CD4-positive, alpha-beta T cell (primary cell): ENCODE measurements around the gene PDZRN4. TPM values are rescaled to one million over a fixed set of nuclear protein-coding genes. Genes with fewer than 3 reads are reported as not detected.

Experiments
- ATAC-seq: fragments of 200-7000 bp; cut with Tn5 transposase; one replicate; pipeline ENCODE4 v1.10.0; 2022; ENCODE audit warnings: mild to moderate bottlenecking; ENCODE audit not compliant: poor library complexity
- CTCF ChIA-PET: fragments of 350-600 bp; sonication (Branson Sonifier 250); formaldehyde crosslinking; loops from one replicate; lab custom pipeline; 2021; ENCODE audit warnings: antibody characterized with exemption, inconsistent platforms; lab: Charles Lee
- POLR2A ChIA-PET: fragments of 350-600 bp; sonication (Branson Sonifier 250); formaldehyde crosslinking; loops from one replicate; lab custom pipeline; 2021; ENCODE audit warnings: antibody characterized with exemption, inconsistent platforms; lab: Charles Lee
- DNase-seq, 14 experiments: peaks; one replicate each; pipeline ENCODE4 v3.0.0-alpha.2; 2013 to 2020; ENCODE audit warnings: mixed read lengths in 2 of 14
- H3K27ac ChIP-seq, 2 donors: one replicate each; pipeline versions ENCODE4 v1.5.1 to v1.7.0; 2013; ENCODE audit warnings: low read length in 2 of 2, low read depth in 1 of 2, mild to moderate bottlenecking in 1 of 2
- H3K27me3 ChIP-seq, 2 experiments: 1 replicate in 1 of 2; 2 replicates in 1 of 2; pipeline versions ENCODE4 v1.6.1 to v1.7.0; 2013; ENCODE audit warnings: low read length in 2 of 2, control low read depth in 1 of 2, mild to moderate bottlenecking in 1 of 2, moderate library complexity in 1 of 2; ENCODE audit not compliant: insufficient read depth in 2 of 2, control insufficient read depth in 1 of 2
- H3K36me3 ChIP-seq: one replicate; pipeline ENCODE4 v1.6.1; 2013; ENCODE audit warnings: low read length, control low read depth; ENCODE audit not compliant: insufficient read depth
- H3K4me1 ChIP-seq: one replicate; pipeline ENCODE4 v1.6.1; 2013; ENCODE audit warnings: low read length, control low read depth; ENCODE audit not compliant: insufficient read depth
- H3K4me3 ChIP-seq: one replicate; pipeline ENCODE4 v1.5.1; 2013; ENCODE audit warnings: mild to moderate bottlenecking, low read length, moderate library complexity
- H3K9me3 ChIP-seq, 2 experiments: 1 replicate in 1 of 2; 2 replicates in 1 of 2; pipeline versions ENCODE4 v1.6.1 to v1.7.0; 2013; ENCODE audit warnings: low read length in 2 of 2, mild to moderate bottlenecking in 2 of 2, control low read depth in 1 of 2, moderate library complexity in 1 of 2; ENCODE audit not compliant: control insufficient read depth in 1 of 2, insufficient read depth in 1 of 2
- H3K27ac Mint-ChIP-seq: one replicate; pipeline ENCODE4 v1.8.0; 2020; ENCODE audit warnings: mixed read lengths
- H3K27me3 Mint-ChIP-seq: one replicate; pipeline ENCODE4 v1.8.0; 2021; ENCODE audit warnings: mixed read lengths
- H3K36me3 Mint-ChIP-seq: one replicate; pipeline ENCODE4 v1.8.0; 2021; ENCODE audit warnings: low read depth, mixed read lengths
- H3K4me1 Mint-ChIP-seq: one replicate; pipeline ENCODE4 v1.8.0; 2021; ENCODE audit warnings: low read depth, mixed read lengths
- H3K4me3 Mint-ChIP-seq: one replicate; pipeline ENCODE4 v1.8.0; 2020; ENCODE audit warnings: mild to moderate bottlenecking, mixed read lengths
- H3K9me3 Mint-ChIP-seq: one replicate; pipeline ENCODE4 v1.8.0; 2020; ENCODE audit warnings: mixed read lengths
- intact Hi-C, 2 experiments: fragments of 100-400 bp; cut with DNase I in 1 of 2; cut with micrococcal nuclease in 1 of 2; formaldehyde crosslinking; loops; one replicate each; pipeline versions ENCODE4 v1.15.1 to v1.9.0; 2023 to 2025; cut with DNase I, micrococcal nuclease
- total RNA-seq, 174 experiments: library from RNA in 2 of 174; stranded (reverse) in 2 of 174; gene quantifications; one replicate each; pipeline ENCODE4 v1.2.3 and lab custom pipeline; 2021 to 2026
- TF ChIP-seq, protein P1 (sequence below): fragments of 200-600 bp; IDR thresholded peaks from one replicate; pipeline ENCODE4 v1.8.0; 2022; ENCODE audit warnings: antibody characterized with exemption, mild to moderate bottlenecking

Gene PDZRN4
- total RNA-seq, 2 experiments from 2014 or later, result not detected

DNA sequence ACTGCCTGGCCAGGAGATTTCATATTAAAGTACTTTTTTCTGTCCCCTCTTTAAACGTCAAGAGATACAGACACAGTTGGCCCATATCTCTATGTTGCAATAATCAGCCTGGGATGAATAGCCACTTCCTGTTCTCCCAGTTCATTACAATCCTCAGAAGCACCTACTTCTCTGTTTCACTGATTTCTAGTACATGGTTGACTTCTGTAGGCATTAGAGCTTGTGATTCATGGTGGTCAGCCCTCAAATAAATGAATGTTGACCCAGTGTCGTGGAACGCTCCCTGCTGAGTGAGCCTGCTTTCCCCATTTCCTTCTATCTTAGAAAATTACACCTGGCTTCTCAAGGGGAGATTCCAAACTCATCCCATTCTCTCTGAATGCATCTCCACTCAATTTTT lies 416.7 kb downstream of the PDZRN4 start:
- CTCF ChIA-PET, result no interaction called here

DNA sequence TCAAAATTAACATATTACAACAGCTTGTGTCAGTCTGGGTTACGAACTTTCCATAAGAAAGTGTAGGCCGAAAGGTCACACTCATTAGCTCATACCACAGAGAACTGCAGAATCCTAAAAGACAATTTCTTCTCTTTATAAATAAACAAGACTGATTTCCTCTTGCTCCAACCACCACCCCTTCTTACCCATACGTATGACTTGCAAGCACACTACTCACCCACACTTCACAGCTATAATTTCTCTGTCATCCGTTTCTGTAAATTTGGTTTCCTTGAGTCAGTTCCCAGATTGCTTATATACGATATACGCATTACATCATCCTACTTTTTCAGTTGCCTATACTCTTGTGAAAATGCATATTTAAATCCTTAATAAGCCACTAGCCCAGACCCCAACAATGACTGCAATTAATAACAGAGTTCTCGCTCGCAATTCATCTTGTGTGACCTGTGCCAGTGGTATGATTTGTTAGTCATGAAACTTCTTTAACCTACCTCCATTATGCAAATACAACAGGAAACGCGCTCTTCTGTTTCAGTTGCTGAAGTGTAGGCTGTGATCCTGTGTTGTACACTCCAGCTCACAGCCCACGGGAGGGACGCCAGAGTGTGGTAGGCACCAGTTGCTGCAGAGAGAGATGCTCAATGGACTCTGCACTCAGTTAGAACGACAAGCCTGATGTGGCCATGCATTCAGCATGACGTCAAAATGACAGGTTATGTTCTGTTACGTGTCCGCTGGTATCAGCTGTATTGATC lies 417.6 kb downstream of the PDZRN4 start:
- H3K36me3 Mint-ChIP-seq, result no peaks in the 10 kb centered on the region
- TF ChIP-seq, protein P1, sequence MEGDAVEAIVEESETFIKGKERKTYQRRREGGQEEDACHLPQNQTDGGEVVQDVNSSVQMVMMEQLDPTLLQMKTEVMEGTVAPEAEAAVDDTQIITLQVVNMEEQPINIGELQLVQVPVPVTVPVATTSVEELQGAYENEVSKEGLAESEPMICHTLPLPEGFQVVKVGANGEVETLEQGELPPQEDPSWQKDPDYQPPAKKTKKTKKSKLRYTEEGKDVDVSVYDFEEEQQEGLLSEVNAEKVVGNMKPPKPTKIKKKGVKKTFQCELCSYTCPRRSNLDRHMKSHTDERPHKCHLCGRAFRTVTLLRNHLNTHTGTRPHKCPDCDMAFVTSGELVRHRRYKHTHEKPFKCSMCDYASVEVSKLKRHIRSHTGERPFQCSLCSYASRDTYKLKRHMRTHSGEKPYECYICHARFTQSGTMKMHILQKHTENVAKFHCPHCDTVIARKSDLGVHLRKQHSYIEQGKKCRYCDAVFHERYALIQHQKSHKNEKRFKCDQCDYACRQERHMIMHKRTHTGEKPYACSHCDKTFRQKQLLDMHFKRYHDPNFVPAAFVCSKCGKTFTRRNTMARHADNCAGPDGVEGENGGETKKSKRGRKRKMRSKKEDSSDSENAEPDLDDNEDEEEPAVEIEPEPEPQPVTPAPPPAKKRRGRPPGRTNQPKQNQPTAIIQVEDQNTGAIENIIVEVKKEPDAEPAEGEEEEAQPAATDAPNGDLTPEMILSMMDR, result no peak
- Histone ChIP-seq H3K9me3 (no peaks in the 10 kb centered on the region), H3K4me3 (no peak overlapping the region), H3K4me1 (no peaks in the 10 kb centered on the region), H3K27me3 (no peaks in the 10 kb centered on the region), H3K27ac (no peak overlapping the region), H3K36me3 (no peaks in the 10 kb centered on the region)
- no peaks in the 10 kb centered on the region for H3K27me3 Mint-ChIP-seq
- ATAC-seq (no peak), DNase-seq (peak in 2 of 14 experiments; percentile 1 to 12)
- POLR2A ChIA-PET, result no interaction called here
- intact Hi-C loops, result no loop called here
- CTCF ChIA-PET, result no interaction called here
- no peaks in the 10 kb centered on the region for H3K9me3 Mint-ChIP-seq
- H3K4me1 Mint-ChIP-seq, result no peaks in the 10 kb centered on the region
- no peak overlapping the region for H3K4me3 Mint-ChIP-seq
- no peak overlapping the region for H3K27ac Mint-ChIP-seq

More for the DNA sequence above, 416.7 kb downstream of the PDZRN4 start:
- no peaks in the 10 kb centered on the region for H3K27me3 Mint-ChIP-seq
- no peaks in the 10 kb centered on the region for H3K36me3 Mint-ChIP-seq
- POLR2A ChIA-PET, result no interaction called here
- DNase-seq (peak in 2 of 14 experiments; percentile 11 to 31), ATAC-seq (no peak)
- Histone ChIP-seq H3K27ac (no peak overlapping the region), H3K9me3 (no peaks in the 10 kb centered on the region), H3K36me3 (no peaks in the 10 kb centered on the region), H3K4me1 (no peaks in the 10 kb centered on the region), H3K4me3 (no peak overlapping the region), H3K27me3 (no peaks in the 10 kb centered on the region)
- no peak overlapping the region for H3K27ac Mint-ChIP-seq
- H3K4me3 Mint-ChIP-seq, result no peak overlapping the region
- intact Hi-C loops, result no loop called here
- TF ChIP-seq, protein P1, result no peak
- H3K4me1 Mint-ChIP-seq, result no peaks in the 10 kb centered on the region
- H3K9me3 Mint-ChIP-seq, result no peaks in the 10 kb centered on the region

DNA sequence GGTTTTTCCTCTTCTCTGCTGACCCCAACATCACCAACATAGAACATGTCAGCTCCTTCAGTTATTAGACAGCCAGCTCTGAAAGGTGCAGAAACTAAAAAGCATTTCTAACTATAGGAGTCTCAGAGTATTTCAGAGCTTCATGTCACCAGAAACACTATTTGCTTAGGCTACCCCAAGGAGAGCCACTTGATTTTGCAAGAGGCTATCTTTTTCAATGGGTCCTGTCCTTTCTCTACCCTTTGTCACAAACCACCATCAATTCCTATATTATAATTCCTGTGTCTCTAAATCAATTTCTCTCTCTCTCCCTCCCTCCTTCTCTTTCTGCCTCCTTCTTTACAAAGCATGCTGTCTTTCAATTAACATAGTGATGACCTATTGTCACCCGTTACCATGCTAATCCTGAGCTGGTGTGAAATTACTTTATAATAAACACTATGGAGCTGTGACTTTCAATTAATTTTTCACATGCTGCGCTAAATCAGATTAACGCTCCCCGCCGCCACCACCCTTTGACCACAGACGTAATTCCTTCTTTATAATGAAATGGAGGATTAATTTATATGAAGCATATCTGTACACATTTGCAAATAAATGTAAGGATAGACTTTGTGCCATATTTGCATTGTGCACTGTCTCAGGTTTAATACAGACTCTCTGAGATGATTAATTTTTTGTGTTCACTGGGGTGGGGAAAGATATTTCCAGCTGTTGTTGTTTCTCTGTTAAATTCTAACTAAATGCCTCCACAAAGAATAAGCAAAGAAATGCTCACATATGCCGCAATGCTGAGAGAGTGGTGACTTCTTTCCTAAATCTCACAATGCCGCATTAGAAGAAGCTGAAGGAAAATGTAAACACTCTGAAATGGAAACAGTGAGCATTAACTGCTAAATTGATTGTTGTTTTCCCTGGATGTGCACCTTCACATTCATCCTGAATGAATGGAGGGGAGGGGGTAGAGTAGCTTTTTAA lies 418.6 kb downstream of the PDZRN4 start:
- H3K4me3 ChIP-seq, result no peak overlapping the region
- H3K4me1 Mint-ChIP-seq, result no peaks in the 10 kb centered on the region
- DNase-seq (no peak), ATAC-seq (no peak)
- H3K9me3 Mint-ChIP-seq, result no peaks in the 10 kb centered on the region
- no peak overlapping the region for H3K27ac Mint-ChIP-seq
- no peaks in the 10 kb centered on the region for H3K36me3 ChIP-seq
- intact Hi-C loops, result no loop called here
- ChIA-PET CTCF (no interaction called here), POLR2A (no interaction called here)
- H3K4me1 ChIP-seq, result no peaks in the 10 kb centered on the region
- H3K36me3 Mint-ChIP-seq, result no peaks in the 10 kb centered on the region
- no peaks in the 10 kb centered on the region for H3K27me3 ChIP-seq
- H3K9me3 ChIP-seq, result no peaks in the 10 kb centered on the region
- H3K4me3 Mint-ChIP-seq, result no peak overlapping the region
- no peak overlapping the region for H3K27ac ChIP-seq
- TF ChIP-seq, protein P1, result no peak
- H3K27me3 Mint-ChIP-seq, result no peaks in the 10 kb centered on the region
